ENCODE data around the gene ROPN1L.

DNA sequence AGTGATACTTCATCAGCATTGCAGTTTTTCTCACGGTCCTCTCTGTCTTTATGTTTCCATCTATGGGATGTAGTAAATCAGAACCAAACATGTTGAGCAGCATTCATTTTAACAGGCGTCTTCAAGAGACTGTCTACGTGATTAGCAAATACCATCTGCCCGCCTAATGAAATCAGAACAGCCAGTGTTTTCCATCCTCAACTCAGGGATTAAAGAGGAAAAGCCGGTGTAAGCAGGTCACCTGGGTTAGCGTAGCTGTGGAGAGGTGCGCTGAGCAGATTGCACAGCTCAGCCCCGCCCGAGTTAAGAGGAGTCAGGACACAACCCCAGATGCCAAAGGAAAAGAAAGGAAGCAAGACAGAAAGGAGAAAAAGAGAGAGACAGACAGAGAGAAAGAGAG is 67.9 kb downstream of the ROPN1L start:
- TF ChIP-seq SIN3A (conservative IDR thresholded peaks at IDR 0.05 in 1 of 2, IDR thresholded peaks at IDR 0.05 in 1 of 2; ENCODE audit: low read depth in 1 of 2, low read length in 2 of 2) (no peak), ZNF274 (IDR thresholded peaks at IDR 0.05; ENCODE audit: borderline replicate concordance, extremely low read depth, low read length) (no peak), POLR2AphosphoS5 (IDR thresholded peaks at IDR 0.05; ENCODE audit: low read depth, low read length) (no peak), CBX5 (IDR thresholded peaks at IDR 0.05; ENCODE audit: low read depth, low read length) (no peak), EP300 (IDR thresholded peaks at IDR 0.05; ENCODE audit: borderline replicate concordance in 1 of 2, low read depth in 2 of 2, low read length in 2 of 2) (no peak)
- TF ChIP-seq, protein P1, sequence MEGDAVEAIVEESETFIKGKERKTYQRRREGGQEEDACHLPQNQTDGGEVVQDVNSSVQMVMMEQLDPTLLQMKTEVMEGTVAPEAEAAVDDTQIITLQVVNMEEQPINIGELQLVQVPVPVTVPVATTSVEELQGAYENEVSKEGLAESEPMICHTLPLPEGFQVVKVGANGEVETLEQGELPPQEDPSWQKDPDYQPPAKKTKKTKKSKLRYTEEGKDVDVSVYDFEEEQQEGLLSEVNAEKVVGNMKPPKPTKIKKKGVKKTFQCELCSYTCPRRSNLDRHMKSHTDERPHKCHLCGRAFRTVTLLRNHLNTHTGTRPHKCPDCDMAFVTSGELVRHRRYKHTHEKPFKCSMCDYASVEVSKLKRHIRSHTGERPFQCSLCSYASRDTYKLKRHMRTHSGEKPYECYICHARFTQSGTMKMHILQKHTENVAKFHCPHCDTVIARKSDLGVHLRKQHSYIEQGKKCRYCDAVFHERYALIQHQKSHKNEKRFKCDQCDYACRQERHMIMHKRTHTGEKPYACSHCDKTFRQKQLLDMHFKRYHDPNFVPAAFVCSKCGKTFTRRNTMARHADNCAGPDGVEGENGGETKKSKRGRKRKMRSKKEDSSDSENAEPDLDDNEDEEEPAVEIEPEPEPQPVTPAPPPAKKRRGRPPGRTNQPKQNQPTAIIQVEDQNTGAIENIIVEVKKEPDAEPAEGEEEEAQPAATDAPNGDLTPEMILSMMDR (IDR thresholded peaks at IDR 0.05; ENCODE audit: control extremely low read depth in 1 of 3, insufficient read depth in 1 of 3, low read depth in 1 of 3, low read length in 3 of 3), result no peak

All from H1 (cell line).